OCI-LY1 (cell line): ENCODE measurements around the gene PPP1R27.
A peak's percentile ranks its signal among the peaks of the same experiment; 100 is the strongest.

Experiments
- CTCF ChIP-seq: fragments of 200-600 bp; sonication (generic), shearing (Covaris generic); IDR thresholded peaks from 2 replicates; pipeline ENCODE4 v1.5.1; 2017; ENCODE audit warnings: mild to moderate bottlenecking, antibody characterized with exemption, low read length, moderate library complexity, mixed read lengths
- EZH2 ChIP-seq: fragments of 200-600 bp; sonication (generic), shearing (Covaris generic); IDR thresholded peaks from 2 replicates; pipeline ENCODE4 v1.8.0; 2017; ENCODE audit warnings: borderline replicate concordance, mixed run types, mild to moderate bottlenecking, antibody characterized with exemption, low read length, moderate library complexity, mixed read lengths

- peak; percentile 81 for TF ChIP-seq CTCF
- TF ChIP-seq EZH2: no peak
Measured at GRCh38 chr17:81869221-81870130, 34.6 kb upstream of the PPP1R27 start.
